NCI-H2081 treated with DMSO at 0.1 percent for 48 hours (cell line): Measurements from ENCODE around the gene MRPL22.
"Not testable (repeated sequence)": the region's sequence is repeated elsewhere in the genome, so short reads cannot be mapped to it uniquely, and the experiment has no call there.

ENCODE experiments used
- DNase-seq: peaks from one replicate; lab custom pipeline; 2025; lab: John Stamatoyannopoulos, UW

The MRPL22 gene

DNA sequence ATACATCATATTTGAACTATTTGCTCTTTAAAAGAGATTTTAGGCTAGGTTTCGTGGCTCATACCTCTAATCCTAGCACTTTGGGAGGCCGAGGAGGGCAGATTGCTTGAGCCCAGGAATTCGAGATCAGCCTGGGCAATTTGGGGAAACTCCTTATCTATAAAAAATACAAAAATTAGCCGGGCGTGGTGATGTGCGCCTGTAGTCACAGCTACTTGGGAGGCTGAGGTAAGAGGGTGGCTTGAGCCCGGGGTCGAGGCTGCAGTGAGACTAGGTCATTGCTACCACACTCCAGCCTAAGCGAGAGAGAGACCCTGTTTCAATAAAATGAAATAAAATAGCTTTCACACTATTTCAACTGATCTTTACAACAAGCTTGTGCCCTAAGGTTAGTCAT, 500 bp upstream of the MRPL22 start:
- no peak for DNase-seq

DNA sequence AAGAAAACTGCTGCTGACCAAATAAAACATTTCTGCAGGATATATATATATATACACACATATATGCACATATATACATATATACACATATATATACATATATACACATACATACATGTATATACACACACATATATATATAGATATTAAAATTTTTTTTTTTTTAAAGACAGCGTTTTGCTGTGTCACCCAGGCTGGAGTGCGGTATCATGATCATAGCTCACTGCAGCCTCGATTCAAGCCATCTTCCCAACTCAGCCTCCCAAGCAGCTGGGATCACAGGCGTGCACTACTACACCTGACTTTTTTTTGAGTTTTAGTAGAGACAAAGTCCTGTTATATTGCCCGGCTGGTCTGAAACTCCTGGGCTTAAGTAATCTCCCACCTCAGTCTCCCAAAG, 2.7 kb downstream of the MRPL22 start:
- no peak for DNase-seq

DNA sequence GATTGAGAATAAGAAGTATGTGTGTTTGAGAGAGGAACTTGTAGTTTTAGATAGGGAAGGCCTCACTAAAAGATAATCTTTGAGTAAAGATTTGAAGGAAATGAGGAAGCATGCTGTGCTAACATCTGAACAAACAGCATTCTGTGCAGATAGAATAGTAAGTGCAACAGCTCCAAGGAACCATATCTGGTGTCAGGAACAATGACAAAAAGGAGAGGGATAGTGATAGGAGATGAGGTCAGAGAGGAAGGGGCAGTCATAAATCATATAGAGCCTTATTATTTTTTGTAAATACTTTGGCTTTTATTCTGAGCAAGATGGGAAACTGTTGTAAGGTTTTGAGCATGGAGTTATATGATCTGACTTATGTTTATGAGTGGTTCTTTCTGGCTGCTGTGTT, 3.8 kb downstream of the MRPL22 start:
- DNase-seq: no peak

DNA sequence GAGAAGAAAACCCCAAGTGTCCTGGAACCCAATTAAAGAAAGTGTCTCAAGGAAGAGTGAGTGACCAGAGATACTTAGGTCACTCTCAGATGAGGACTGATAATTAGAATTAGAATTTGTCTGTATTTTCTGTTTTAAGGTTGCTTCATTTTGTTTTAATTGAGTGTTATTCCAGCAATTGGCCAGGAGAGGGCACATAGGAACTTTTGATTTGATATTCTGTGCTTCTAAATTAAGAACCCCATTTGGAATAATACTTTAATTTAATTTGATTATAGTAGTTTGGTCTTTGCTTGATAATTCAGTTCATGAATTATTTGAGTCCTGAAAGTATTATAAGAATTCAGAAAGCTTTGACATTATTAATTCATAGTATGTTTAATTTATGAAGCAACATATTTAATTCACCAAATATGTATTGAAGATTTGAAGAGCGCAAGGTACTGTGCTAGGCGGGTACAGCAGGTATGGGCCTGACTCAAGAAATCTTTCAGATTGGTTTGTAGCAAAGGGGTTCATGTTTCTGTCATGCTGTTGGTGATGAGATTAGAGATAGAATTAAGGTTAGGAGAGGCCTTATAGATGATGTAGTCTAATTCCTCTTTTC, 4.9 kb downstream of the MRPL22 start:
- no peak for DNase-seq

DNA sequence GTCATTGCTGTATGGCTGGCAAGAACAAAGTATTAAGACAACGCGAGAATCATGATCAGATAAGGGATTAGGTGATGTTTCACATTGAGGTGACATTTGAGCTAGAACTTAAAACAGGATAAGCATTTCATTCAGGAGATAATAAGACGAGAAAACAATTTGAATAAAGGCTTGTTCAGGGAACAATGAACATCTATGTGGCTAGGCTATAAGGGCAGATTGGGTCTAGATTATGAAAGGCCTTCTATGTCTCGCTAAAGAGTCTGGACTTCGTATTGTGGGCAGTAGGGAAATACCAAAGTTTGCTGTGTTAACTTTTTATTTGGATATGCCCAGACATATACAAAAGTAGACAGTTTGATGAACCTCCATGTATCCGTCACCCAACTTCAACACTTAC, 6.9 kb downstream of the MRPL22 start:
- no peak for DNase-seq

DNA sequence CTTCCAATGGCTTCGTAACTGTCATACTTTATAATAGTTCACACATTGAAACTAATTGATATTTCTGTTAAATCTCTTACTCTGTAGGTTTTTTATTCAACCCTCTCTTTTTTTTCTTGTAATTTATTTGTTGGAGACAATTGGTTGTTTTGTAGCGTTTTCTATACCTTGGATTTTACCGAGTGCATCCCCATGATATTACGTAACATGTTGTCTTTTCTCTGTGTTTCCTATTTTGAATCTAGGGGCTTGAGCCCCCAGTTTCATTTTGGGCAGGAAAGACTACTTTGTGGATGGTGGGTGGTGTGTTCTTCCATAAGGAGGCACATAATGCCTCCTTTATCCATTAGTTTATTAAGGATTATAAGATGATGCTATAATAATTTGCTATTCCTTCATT, 7.4 kb downstream of the MRPL22 start:
- DNase-seq: no peak

DNA sequence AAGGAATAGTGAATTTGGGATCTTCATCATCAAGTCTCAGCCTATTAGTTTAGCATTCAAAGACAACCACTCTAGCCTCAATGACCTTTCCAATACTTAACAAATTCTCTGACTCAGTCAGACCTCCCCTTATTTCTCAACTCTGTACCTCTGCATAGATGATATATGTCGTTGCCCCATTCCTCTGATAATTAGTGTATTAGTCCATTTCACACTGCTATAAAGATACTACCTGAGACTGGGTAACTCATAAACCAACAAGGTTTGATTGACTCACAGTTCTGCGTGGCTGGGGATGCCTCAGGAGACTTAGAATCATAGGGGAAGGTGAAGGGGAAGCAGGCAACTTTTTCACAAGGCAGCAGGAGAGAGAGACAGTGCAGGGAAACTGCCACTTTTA, 8.9 kb downstream of the MRPL22 start:
- DNase-seq: no peak

DNA sequence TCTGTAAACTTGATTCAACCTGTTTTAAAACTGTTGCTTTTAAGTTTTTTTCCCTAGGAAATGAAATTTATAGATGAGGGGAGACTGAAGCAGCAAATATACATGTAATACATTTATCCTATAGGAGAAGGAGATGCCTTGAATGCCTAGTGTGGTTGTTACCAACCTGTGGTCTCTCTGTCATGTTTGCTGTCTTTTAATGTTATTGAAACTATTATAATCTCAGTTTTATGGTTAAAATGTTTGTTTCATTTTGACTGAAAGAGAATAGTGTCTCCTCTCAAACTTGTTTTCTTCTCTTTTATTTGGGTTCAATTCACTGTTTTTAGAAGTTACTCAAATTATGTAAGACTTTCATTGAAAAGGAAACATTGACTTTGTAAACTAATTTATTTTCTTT, 15.8 kb downstream of the MRPL22 start:
- no peak for DNase-seq

DNA sequence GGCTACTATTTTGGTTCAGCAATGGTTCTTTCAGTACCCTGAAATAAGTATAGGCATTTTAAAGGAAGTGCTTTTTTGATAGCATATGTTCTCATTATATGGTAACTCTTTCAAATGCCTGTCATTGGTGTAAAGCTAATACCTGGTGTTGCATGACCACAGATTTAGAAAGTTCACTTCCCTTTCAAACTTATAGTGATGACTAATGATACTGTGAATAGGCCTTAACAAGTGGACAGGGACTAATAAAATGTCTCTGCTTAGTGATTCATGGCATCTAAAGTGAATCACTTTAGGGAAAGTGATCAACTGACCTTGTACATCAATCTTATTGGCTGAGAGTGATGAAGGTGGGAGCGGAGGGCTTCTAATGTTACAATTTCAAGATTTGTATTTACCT, 21.6 kb downstream of the MRPL22 start:
- DNase-seq: no peak

DNA sequence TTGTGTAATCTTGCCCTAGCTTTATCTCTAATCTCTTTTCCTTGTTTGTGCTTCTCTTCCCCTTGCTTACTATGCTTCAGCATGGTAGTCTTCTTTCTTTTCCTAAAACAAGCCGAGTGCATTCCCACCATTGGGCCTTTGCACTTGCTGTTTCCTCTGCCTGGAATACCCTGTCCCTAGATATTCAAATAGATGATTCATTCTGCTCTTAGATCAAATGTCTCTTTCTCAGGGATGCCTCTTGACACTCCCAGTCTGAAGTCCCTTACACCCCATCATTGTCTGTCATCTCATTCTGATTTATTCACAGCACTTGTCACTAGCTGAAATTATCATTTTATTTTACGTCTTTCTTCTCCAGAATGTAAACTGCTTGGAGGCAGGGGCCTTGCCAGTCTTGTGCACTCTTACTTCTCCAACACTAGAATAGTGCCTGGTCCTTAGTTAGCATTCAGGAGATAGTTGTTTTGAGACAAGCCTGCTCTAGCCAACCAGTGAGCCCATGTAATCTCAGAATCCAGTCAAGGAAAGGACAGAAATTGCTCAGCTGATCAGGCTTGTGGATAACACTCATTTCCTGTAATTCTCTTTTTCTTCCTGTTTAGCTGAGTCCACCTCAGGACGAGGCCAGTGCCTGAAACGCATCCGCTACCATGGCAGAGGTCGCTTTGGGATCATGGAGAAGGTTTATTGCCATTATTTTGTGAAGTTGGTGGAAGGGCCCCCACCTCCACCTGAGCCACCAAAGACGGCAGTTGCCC, 25.4 kb downstream of the MRPL22 start:
- DNase-seq: no peak

DNA sequence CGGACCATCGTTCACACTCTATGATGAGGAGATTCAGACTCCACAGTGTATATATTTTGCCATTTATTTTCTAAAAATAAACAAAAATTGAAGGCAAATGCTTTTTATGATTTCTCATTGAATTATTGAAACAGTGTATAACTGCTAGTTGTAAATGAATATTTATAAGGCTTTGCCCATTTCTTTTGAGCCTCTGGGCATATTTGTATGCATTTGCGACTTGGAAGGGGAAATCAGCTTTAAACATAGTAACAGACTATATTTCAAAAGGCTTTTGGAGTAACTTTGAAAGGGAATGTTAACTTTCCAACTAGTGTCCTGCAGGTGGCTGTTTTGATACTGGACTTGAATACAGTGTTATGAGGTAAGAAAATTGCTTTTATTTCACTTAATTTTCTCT, 26.0 kb downstream of the MRPL22 start:
- DNase-seq: no peak

DNA sequence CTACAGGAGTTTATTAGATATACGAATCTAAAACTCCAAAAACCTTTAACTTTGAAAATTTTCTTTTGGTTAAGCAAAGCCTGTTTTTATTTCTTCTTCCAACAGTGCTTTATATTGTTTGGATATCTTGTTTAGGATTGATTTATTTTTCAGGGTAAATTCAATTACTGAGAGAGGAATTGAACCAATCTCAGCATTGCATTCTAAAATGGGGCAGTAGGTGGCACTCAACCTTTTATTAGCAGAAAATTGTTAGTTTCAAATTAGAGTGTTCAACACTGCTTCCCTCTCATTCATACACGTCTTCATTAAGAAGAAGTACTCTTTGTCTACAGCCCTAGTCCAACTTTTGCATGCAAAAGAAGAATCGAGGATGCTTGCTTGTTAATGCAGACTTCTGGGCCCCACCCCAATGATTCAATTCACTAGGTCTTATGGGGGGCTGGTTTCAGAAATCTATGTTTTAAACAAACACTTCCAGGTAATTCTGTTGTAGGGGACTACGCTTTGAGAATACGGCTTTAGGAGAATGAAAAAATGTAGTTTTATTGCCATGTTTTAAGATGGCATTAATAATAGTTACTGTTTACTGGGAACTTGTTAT, 26.6 kb downstream of the MRPL22 start:
- DNase-seq: no peak

DNA sequence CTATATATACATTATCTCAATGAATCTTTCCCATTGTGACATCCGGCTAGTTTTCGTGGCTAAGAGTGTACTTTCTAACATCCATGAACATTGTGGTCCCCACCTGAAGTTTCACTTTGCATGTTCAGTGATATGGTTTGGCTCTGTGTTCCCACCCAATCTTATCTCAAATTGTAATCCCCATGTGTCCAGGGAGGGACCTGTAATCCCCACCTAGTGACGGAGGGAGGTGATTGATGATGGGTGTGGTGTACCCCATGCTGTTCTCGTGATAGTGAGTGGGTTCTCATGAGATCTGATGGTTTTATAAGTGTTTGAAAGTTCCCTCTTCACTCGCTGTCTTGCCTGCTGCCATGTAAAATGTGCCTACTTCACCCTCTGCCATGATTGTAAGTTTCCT, 28.1 kb downstream of the MRPL22 start:
- DNase-seq: no peak

DNA sequence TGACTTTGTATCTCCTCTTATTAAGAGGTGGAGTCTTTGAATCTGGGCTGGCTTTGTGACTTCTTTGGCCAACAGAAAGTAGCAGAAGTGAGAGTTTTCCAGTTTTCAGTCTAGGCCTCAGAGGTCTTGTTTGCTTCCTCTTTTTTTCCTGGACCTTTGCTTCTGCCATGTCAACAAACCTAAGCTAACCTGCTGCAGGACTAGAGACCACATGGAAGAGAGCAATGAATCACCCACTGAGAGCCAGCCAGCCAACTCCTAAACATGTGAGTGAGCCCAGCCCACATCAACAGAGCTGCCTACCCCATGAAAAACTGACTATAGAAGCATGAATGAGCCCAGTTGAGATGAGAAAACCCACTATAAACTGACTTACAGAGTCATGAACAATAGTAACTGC, 29.9 kb downstream of the MRPL22 start:
- DNase-seq: no peak

DNA sequence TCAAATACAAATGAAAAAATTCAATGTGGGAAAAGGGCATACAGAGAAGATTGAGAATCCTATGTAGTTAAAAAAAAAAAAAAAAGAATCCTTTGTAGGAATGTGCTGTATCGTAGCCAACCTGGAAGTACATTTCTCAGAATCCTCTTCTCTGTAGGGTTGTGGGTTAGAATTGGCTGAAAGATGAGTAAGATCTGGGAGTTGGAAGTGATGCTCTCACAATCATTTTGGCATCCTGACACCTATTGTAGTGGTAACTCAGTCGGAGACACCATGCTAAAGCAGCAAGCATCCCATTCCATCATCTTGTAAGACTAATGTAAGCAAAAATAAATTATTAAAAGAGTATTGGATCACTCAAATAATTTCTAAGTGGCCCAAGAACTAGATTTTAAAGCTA, 30.6 kb downstream of the MRPL22 start:
- no peak for DNase-seq

DNA sequence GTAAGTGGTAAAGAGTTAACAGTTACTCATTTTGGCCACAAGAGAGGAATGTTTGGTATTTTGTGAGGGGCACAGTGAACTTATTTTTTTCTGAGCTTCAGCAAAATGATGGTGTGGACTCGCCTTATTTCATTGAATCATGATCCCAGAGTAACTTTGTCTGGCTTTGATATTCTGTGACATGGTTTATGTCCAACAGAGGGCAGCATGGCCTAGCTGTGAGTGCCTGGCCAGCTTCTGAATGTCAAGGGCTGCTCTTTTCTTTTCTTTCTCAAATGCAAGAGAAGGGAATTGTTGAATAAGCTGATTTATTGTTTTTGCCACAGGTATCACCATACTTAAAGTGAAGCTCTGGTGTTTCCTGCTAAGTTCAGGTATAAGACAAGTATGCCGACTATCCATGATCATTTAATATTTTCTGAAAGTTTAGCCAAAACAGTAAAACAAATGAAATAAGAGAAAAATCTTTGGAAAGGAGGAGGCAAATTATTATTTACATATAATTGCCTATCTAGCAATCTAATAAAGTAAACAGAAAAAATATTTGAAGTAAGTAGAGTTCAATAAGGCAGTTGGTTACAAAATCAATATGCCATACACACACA, 31.7 kb downstream of the MRPL22 start:
- DNase-seq: no peak

DNA sequence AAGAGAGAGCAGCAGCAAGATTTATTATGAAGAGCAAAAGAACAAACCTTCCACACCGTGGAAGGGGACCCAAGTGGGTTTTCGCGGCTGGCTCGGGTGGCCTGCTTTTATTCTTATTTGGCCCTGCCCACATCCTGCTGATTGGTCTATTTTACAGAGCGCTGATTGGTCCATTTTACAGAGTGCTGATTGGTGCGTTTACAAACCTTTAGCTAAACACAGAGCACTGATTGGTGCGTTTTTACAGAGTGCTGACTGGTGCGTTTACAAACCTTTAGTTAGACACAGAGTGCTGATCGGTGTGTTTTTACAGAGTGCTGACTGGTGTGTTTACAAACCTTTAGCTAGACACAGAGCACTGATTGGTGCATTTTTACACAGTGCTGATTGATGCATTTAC, 35.2 kb downstream of the MRPL22 start:
- DNase-seq: not testable (repeated sequence)

DNA sequence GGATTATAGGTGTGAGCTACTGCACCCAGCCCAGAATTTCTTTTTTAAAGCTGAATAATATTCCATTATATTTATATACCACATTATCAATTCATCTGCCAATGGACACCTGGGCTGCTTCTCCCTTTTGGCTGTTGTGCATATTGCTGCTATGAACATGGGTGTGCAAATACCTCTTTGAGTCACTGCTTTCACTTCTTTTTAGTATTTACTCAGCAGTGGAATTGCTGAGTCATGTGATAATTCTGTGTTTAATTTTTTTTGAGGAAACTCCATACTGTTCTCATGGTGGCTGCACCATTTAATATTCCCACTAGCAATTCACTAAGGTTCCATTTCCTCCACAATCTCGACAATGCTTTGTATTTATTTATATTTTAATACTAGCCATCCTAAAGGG, 36.5 kb downstream of the MRPL22 start:
- no peak for DNase-seq

DNA sequence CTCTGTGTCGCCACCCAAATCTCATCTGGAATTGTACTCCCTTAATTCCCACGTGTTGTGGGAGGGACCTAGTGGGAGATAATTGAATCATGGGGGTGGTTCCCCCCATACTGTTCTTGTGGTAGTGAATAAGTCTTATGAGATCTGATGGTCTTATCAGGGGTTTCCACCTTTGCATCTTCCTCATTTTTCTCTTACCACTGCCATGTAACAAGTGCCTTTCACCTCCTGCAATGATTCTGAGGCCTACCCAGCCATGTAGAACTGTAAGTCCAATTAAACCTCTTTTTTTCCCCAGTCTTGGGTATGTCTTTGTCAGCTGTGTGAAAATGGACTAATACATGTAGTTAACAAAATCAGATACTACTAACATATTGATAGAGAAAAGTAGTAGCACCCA, 37.4 kb downstream of the MRPL22 start:
- DNase-seq: not testable (repeated sequence)

DNA sequence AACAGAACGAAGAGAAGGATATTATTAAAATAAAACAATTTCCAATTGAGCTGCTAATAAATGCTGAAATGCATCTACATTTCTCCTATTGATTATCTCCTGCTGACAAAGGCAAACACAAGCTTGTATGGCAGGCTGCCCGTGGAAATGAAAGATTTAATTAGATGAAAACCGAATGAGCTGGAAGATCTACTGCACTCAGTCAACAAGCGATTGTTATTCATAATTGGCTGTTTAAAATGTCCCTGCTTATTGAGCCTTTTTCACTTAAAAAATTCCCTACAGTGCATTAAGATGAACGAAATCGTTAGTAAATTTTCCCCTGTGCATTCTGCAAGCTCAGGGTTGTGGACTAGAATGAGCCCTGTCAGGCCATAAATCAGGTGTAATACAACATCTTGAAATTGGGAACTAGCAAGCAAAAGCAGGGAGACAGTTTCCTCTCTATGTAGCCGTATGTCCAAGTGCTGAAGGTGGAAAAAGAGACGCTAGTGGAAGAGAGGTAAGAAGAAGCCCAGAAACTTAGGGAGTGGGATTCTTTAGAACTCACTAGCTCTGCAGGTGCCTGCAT, 44.2 kb downstream of the MRPL22 start:
- no peak for DNase-seq

DNA sequence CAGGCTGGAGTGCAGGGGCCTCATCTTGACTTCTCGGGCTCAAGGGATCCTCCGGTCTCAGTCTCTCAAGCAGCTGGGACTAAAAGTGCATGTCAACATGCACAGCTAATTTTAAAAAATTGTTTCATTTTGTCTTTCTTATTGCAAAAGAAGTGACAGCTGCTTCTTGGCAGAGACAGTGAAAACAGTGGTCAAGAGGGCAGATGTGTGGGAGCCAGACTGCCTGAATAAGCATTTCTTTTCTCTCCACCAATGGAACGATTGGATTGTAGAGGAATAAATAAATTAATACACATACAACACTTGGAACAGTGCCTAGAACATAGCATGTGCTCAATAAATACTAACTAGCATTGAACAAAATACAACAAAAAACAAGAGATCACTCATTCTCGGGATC, 45.3 kb downstream of the MRPL22 start:
- no peak for DNase-seq

DNA sequence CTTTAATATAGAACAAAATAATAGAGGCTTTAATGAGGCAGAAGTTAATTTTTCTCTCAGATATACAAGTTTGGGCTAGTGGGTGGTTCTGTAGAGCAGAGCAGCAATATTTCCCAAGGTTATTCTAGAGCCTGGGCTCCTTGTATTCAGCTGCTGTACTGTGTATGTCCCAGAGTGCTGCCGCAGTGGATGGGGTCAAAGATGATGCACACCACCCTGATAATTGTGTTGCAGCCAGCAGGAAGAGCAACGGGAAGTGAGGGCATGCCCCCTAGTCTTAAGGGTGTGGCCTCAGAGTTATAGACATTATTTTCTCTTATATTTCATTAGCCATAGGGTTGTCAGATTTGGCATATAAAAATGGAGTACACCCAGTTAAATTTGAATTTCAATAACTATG, 48.8 kb downstream of the MRPL22 start:
- no peak for DNase-seq

DNA sequence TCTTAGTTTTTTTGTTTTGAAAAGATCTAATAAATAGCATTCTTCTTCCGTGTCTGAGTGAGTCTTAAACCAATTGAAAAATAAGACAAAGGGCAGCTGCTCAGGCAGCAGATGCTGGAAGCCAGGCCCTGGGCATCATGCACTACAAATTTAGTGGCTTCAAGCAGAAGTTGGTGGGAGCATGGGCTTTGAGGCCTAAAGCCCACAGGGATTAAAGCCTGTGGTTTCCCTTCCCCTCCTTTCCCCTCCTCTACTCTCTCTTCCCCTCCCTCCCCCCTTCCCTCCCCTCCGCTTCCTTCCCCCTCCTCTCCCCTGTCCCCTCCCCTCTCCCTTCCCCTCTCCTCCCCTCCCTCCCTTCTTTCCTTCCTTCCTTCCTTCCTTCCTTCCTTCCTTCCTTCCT, 52.6 kb downstream of the MRPL22 start:
- no peak for DNase-seq
